Activated T-helper 17 cell treated with anti-CD3 and anti-CD28 coated beads, Interleukin-2, amount 50 U/mL, for 72 hours (primary cell): Measurements from ENCODE around the gene DNAJB5. TPM values are rescaled to one million over a fixed set of nuclear protein-coding genes. Genes with fewer than 3 reads are reported as not detected.

Experiments used
- ATAC-seq: fragments of 150-1000 bp; cut with Tn5 transposase; replicated peaks from 2 replicates; pipeline ENCODE4 v1.10.0; 2021; ENCODE audit warnings: mild to moderate bottlenecking, moderate library complexity
- H3K27ac Mint-ChIP-seq: one replicate; pipeline ENCODE4 v1.8.0; 2022; ENCODE audit warnings: mixed read lengths
- H3K27me3 Mint-ChIP-seq: one replicate; pipeline ENCODE4 v1.8.0; 2022; ENCODE audit warnings: mixed read lengths
- H3K36me3 Mint-ChIP-seq: one replicate; pipeline ENCODE4 v1.8.0; 2022; ENCODE audit warnings: low read depth, mild to moderate bottlenecking, mixed read lengths
- H3K4me1 Mint-ChIP-seq: one replicate; pipeline ENCODE4 v1.8.0; 2022; ENCODE audit warnings: mixed read lengths
- H3K4me3 Mint-ChIP-seq: one replicate; pipeline ENCODE4 v1.8.0; 2022; ENCODE audit warnings: mild to moderate bottlenecking, mixed read lengths
- H3K9me3 Mint-ChIP-seq: one replicate; pipeline ENCODE4 v1.8.0; 2022; ENCODE audit warnings: mixed read lengths
- total RNA-seq, 2 donors: library from RNA; stranded (reverse); gene quantifications; one replicate each; pipeline ENCODE4 v1.2.3, GENCODE V29; 2022

DNAJB5 gene
- total RNA-seq, 2 donors from 2014 or later, result 4.4 to 10.7 TPM

- Mint-ChIP-seq H3K9me3 (no peaks in the 10 kb centered on the region), H3K27ac (peak overlapping the region; percentile 56), H3K36me3 (peaks cover 35% of the 10 kb centered on the region), H3K4me1 (peaks cover 49% of the 10 kb centered on the region), H3K4me3 (peak overlapping the region; percentile 96), H3K27me3 (no peaks in the 10 kb centered on the region)
- no peak for ATAC-seq
Observed at GRCh38 chr9:34990908-34991606, 1.5 kb downstream of the DNAJB5 start.

- Mint-ChIP-seq H3K4me3 (peak overlapping the region; percentile 96), H3K4me1 (peaks cover 46% of the 10 kb centered on the region), H3K9me3 (no peaks in the 10 kb centered on the region), H3K27ac (peak overlapping the region; percentile 87), H3K27me3 (no peaks in the 10 kb centered on the region), H3K36me3 (peaks cover 42% of the 10 kb centered on the region)
- no peak for ATAC-seq
Observed at GRCh38 chr9:34991607-34992375, 2.2 kb downstream of the DNAJB5 start.

GRCh38 chr9:34992376-34992951, 2.9 kb downstream of the DNAJB5 start:
- peak; percentile 28 for ATAC-seq
- peak overlapping the region; percentile 96 for H3K4me3 Mint-ChIP-seq

GRCh38 chr9:34993502-34994259, 4.1 kb downstream of the DNAJB5 start:
- no peak for ATAC-seq
- Mint-ChIP-seq H3K27me3 (no peaks in the 10 kb centered on the region), H3K36me3 (peaks cover 47% of the 10 kb centered on the region), H3K9me3 (no peaks in the 10 kb centered on the region), H3K4me1 (peaks cover 38% of the 10 kb centered on the region), H3K4me3 (peak overlapping the region; percentile 96), H3K27ac (peak overlapping the region; percentile 87)

More at GRCh38 chr9:34992376-34992951, 2.9 kb downstream of the DNAJB5 start:
- Mint-ChIP-seq H3K4me1 (peaks cover 42% of the 10 kb centered on the region), H3K27ac (peak overlapping the region; percentile 87), H3K27me3 (no peaks in the 10 kb centered on the region), H3K36me3 (peaks cover 49% of the 10 kb centered on the region), H3K9me3 (no peaks in the 10 kb centered on the region)

GRCh38 chr9:34994260-34994899, 4.8 kb downstream of the DNAJB5 start:
- Mint-ChIP-seq H3K4me3 (peak overlapping the region; percentile 96), H3K27ac (peak overlapping the region; percentile 87), H3K4me1 (peaks cover 36% of the 10 kb centered on the region), H3K36me3 (peaks cover 41% of the 10 kb centered on the region), H3K9me3 (no peaks in the 10 kb centered on the region), H3K27me3 (no peaks in the 10 kb centered on the region)
- ATAC-seq, result no peak

- H3K36me3 Mint-ChIP-seq, result peaks cover 39% of the 10 kb centered on the region
- no peaks in the 10 kb centered on the region for H3K9me3 Mint-ChIP-seq
- no peaks in the 10 kb centered on the region for H3K27me3 Mint-ChIP-seq
- no peak for ATAC-seq
- peak overlapping the region; percentile 73 for H3K27ac Mint-ChIP-seq
- H3K4me1 Mint-ChIP-seq, result peaks cover 36% of the 10 kb centered on the region
- H3K4me3 Mint-ChIP-seq, result no peak overlapping the region
Observed at GRCh38 chr9:34994900-34995669, 5.5 kb downstream of the DNAJB5 start.

GRCh38 chr9:34995670-34996060, 6.1 kb downstream of the DNAJB5 start:
- Mint-ChIP-seq H3K4me3 (no peak overlapping the region), H3K27ac (peak overlapping the region; percentile 73), H3K27me3 (no peaks in the 10 kb centered on the region), H3K4me1 (peaks cover 35% of the 10 kb centered on the region), H3K36me3 (peaks cover 36% of the 10 kb centered on the region), H3K9me3 (no peaks in the 10 kb centered on the region)
- ATAC-seq, result no peak

GRCh38 chr9:34996181-34996904, 6.8 kb downstream of the DNAJB5 start:
- Mint-ChIP-seq H3K27ac (peak overlapping the region; percentile 57), H3K27me3 (no peaks in the 10 kb centered on the region), H3K4me3 (no peak overlapping the region), H3K9me3 (no peaks in the 10 kb centered on the region), H3K4me1 (peaks cover 35% of the 10 kb centered on the region), H3K36me3 (peaks cover 30% of the 10 kb centered on the region)
- no peak for ATAC-seq

- peak overlapping the region; percentile 57 for H3K27ac Mint-ChIP-seq
Observed at GRCh38 chr9:34996905-34997279, 7.3 kb downstream of the DNAJB5 start.

GRCh38 chr9:34997379-34997781, 7.8 kb downstream of the DNAJB5 start:
- Mint-ChIP-seq H3K27ac (peak overlapping the region; percentile 57), H3K36me3 (peaks cover 30% of the 10 kb centered on the region), H3K4me1 (peaks cover 36% of the 10 kb centered on the region), H3K27me3 (no peaks in the 10 kb centered on the region), H3K4me3 (peak overlapping the region; percentile 7), H3K9me3 (no peaks in the 10 kb centered on the region)
- ATAC-seq, result no peak

More at GRCh38 chr9:34996905-34997279, 7.3 kb downstream of the DNAJB5 start:
- peaks cover 36% of the 10 kb centered on the region for H3K4me1 Mint-ChIP-seq
- H3K27me3 Mint-ChIP-seq, result no peaks in the 10 kb centered on the region
- ATAC-seq, result no peak
- H3K36me3 Mint-ChIP-seq, result peaks cover 30% of the 10 kb centered on the region
- H3K9me3 Mint-ChIP-seq, result no peaks in the 10 kb centered on the region
- no peak overlapping the region for H3K4me3 Mint-ChIP-seq

- Mint-ChIP-seq H3K4me1 (peaks cover 30% of the 10 kb centered on the region), H3K4me3 (peak overlapping the region; percentile 7), H3K27me3 (no peaks in the 10 kb centered on the region), H3K9me3 (no peaks in the 10 kb centered on the region), H3K27ac (peak overlapping the region; percentile 57), H3K36me3 (peaks cover 30% of the 10 kb centered on the region)
- ATAC-seq, result no peak
Observed at GRCh38 chr9:34998266-34998665, 8.7 kb downstream of the DNAJB5 start.

- Mint-ChIP-seq H3K36me3 (peaks cover 23% of the 10 kb centered on the region), H3K4me3 (no peak overlapping the region), H3K9me3 (no peaks in the 10 kb centered on the region), H3K27ac (no peak overlapping the region), H3K27me3 (no peaks in the 10 kb centered on the region), H3K4me1 (peaks cover 17% of the 10 kb centered on the region)
- no peak for ATAC-seq
Observed at GRCh38 chr9:34999576-34999975, 10.0 kb downstream of the DNAJB5 start.
